ENCODE results near the gene RAPGEF3. TPM values are rescaled to one million over a fixed set of nuclear protein-coding genes. Genes with fewer than 3 reads are reported as not detected.

RAPGEF3 gene
- total and polyA plus RNA-seq, 9 of the 15 experiments (the other 6 are each of a cell fraction or from before 2014, with no cell fraction given): 0.03 to 0.78 (median 0.37) TPM; not detected in 1

- no peak for TF ChIP-seq ZNF512 (tag; IDR thresholded peaks at IDR 0.05)
- TF ChIP-seq VEZF1 (CRISPR knock-in tag; IDR thresholded peaks at IDR 0.05): no peak; the same call in 1 of the 2 replicates
- peak; percentile 51; the same call in 1 of the 2 replicates for TF ChIP-seq EHMT2 (IDR thresholded peaks at IDR 0.05)
- no peak for TF ChIP-seq PCBP1 (IDR thresholded peaks at IDR 0.05; ENCODE audit: low read depth, low read length, poor library complexity, severe bottlenecking)
- TF ChIP-seq, protein P1, sequence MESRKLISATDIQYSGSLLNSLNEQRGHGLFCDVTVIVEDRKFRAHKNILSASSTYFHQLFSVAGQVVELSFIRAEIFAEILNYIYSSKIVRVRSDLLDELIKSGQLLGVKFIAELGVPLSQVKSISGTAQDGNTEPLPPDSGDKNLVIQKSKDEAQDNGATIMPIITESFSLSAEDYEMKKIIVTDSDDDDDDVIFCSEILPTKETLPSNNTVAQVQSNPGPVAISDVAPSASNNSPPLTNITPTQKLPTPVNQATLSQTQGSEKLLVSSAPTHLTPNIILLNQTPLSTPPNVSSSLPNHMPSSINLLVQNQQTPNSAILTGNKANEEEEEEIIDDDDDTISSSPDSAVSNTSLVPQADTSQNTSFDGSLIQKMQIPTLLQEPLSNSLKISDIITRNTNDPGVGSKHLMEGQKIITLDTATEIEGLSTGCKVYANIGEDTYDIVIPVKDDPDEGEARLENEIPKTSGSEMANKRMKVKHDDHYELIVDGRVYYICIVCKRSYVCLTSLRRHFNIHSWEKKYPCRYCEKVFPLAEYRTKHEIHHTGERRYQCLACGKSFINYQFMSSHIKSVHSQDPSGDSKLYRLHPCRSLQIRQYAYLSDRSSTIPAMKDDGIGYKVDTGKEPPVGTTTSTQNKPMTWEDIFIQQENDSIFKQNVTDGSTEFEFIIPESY (CRISPR knock-in tag; IDR thresholded peaks at IDR 0.05): 0 out of 2 replicates have a peak, but pooled peaks have one; percentile 16
- peak; percentile 59 to 73; a peak in 2 of 4 replicates for TF ChIP-seq SIN3A (IDR thresholded peaks at IDR 0.05; ENCODE audit: borderline replicate concordance in 2 of 2, control insufficient read depth in 1 of 2, low read depth in 2 of 2, low read length in 2 of 2)
- TF ChIP-seq, protein P2, sequence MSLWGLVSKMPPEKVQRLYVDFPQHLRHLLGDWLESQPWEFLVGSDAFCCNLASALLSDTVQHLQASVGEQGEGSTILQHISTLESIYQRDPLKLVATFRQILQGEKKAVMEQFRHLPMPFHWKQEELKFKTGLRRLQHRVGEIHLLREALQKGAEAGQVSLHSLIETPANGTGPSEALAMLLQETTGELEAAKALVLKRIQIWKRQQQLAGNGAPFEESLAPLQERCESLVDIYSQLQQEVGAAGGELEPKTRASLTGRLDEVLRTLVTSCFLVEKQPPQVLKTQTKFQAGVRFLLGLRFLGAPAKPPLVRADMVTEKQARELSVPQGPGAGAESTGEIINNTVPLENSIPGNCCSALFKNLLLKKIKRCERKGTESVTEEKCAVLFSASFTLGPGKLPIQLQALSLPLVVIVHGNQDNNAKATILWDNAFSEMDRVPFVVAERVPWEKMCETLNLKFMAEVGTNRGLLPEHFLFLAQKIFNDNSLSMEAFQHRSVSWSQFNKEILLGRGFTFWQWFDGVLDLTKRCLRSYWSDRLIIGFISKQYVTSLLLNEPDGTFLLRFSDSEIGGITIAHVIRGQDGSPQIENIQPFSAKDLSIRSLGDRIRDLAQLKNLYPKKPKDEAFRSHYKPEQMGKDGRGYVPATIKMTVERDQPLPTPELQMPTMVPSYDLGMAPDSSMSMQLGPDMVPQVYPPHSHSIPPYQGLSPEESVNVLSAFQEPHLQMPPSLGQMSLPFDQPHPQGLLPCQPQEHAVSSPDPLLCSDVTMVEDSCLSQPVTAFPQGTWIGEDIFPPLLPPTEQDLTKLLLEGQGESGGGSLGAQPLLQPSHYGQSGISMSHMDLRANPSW (CRISPR knock-in tag; IDR thresholded peaks at IDR 0.05): no peak
- no peak for TF ChIP-seq MTA2 (IDR thresholded peaks at IDR 0.05; ENCODE audit: low read depth)
- TF ChIP-seq SRSF9 (IDR thresholded peaks at IDR 0.05; ENCODE audit: borderline replicate concordance, low read depth, low read length): no peak
- TF ChIP-seq MAFK (IDR thresholded peaks at IDR 0.05; ENCODE audit: low read length): peak; percentile 100
- no peak for TF ChIP-seq IRF9 (tag; IDR thresholded peaks at IDR 0.05)
- TF ChIP-seq ZNF277 (CRISPR knock-in tag; IDR thresholded peaks at IDR 0.05; ENCODE audit: borderline replicate concordance): no peak
- TF ChIP-seq, protein P3, sequence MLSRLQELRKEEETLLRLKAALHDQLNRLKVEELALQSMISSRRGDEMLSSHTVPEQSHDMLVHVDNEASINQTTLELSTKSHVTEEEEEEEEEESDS (CRISPR knock-in tag; IDR thresholded peaks at IDR 0.05): no peak
- peak; percentile 42; the same call in 1 of the 2 replicates for TF ChIP-seq ZEB2 (IDR thresholded peaks at IDR 0.05)
- no peak for TF ChIP-seq PRMT5 (CRISPR knock-in tag; IDR thresholded peaks at IDR 0.05)
Observed at GRCh38 chr12:47775100-47775911, 16.6 kb upstream of the RAPGEF3 start (continued).
